ENCODE measurements around the gene MUCL1. TPM values are rescaled to one million over a fixed set of nuclear protein-coding genes. Genes with fewer than 3 reads are reported as not detected.
"Not testable (repeated sequence)": the region's sequence is repeated elsewhere in the genome, so short reads cannot be mapped to it uniquely, and the experiment has no call there.

Gene MUCL1
- total and polyA plus RNA-seq, 4 donors = not detected

- no peak for DNase-seq (ENCODE audit: low read depth in 4 of 6, low spot score in 6 of 6)
- H3K4me3 ChIP-seq (ENCODE audit: low read depth, low read length) = no peak overlapping the region
- H3K27me3 ChIP-seq (ENCODE audit: control insufficient read depth, insufficient read depth, low read length) = no peaks in the 10 kb centered on the region
- no CpG with 5 or more reads among the region's 1 CpG for WGBS (ENCODE audit: insufficient coverage)
- no peaks in the 10 kb centered on the region for H3K36me3 ChIP-seq (ENCODE audit: control insufficient read depth, insufficient read depth, low read length)
- H3K27ac ChIP-seq (ENCODE audit: low read depth, low read length) = no peak overlapping the region
- H3K4me1 ChIP-seq (ENCODE audit: control insufficient read depth, insufficient read depth, low read length) = no peaks in the 10 kb centered on the region
- no peaks in the 10 kb centered on the region for H3K9me3 ChIP-seq (ENCODE audit: control insufficient read depth, insufficient read depth, low read length)
These were observed 7.6 kb downstream of the MUCL1 start for GRCh38 chr12:54861927-54862326.

GRCh38 chr12:54863948-54864618 lies 9.8 kb downstream of the MUCL1 start:
- peak in 1 of 6 donors; percentile 74 for DNase-seq (ENCODE audit: low read depth in 4 of 6, low spot score in 6 of 6)
- Histone ChIP-seq H3K27ac (ENCODE audit: low read depth, low read length) (no peak overlapping the region), H3K4me3 (ENCODE audit: low read depth, low read length) (no peak overlapping the region), H3K9me3 (ENCODE audit: control insufficient read depth, insufficient read depth, low read length) (no peaks in the 10 kb centered on the region), H3K4me1 (ENCODE audit: control insufficient read depth, insufficient read depth, low read length) (no peaks in the 10 kb centered on the region), H3K27me3 (ENCODE audit: control insufficient read depth, insufficient read depth, low read length) (no peaks in the 10 kb centered on the region), H3K36me3 (ENCODE audit: control insufficient read depth, insufficient read depth, low read length) (no peaks in the 10 kb centered on the region)
- no CpG with 5 or more reads among the region's 1 CpG for WGBS (ENCODE audit: insufficient coverage)

DNA sequence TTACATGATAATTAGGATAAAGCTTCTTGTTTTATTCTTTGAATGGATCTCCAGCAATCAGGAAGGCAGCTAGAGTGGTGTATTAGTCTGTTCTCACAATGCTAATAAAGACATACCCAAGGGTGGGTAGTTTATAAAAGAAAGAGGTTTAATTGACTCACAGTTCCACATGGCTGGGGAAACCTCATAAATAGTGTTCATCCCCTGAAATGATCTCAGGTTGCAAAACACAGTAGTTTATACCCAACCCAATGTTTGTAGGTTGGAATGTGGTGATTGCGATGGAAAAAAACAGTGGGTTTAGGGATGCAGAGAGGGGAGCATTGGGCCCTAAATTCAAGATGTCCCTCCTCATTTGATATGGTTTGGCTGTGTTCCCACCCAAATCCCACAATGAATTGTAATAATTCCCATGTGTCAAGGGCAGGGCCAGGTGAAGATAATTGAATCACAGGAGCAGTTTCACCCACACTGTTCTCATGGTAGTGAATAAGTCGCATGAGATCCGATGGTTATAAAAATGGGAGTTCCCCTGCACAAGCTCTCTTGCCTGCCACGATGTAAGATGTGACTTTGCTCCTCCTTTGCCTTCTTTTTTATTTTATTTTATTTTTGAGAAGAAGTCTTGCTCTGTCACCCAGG lies 11.5 kb downstream of the MUCL1 start:
- H3K36me3 ChIP-seq (ENCODE audit: control insufficient read depth, insufficient read depth, low read length) = no peaks in the 10 kb centered on the region
- peak in 1 of 6 donors; percentile 4 for DNase-seq (ENCODE audit: low read depth in 4 of 6, low spot score in 6 of 6)
- H3K4me3 ChIP-seq (ENCODE audit: low read depth, low read length) = no peak overlapping the region
- no peaks in the 10 kb centered on the region for H3K9me3 ChIP-seq (ENCODE audit: control insufficient read depth, insufficient read depth, low read length)
- no peak overlapping the region for H3K27ac ChIP-seq (ENCODE audit: low read depth, low read length)
- 100% methylated on average over 1 of the region's 4 CpGs for WGBS (ENCODE audit: insufficient coverage)
- H3K4me1 ChIP-seq (ENCODE audit: control insufficient read depth, insufficient read depth, low read length) = no peaks in the 10 kb centered on the region
- no peaks in the 10 kb centered on the region for H3K27me3 ChIP-seq (ENCODE audit: control insufficient read depth, insufficient read depth, low read length)

DNA sequence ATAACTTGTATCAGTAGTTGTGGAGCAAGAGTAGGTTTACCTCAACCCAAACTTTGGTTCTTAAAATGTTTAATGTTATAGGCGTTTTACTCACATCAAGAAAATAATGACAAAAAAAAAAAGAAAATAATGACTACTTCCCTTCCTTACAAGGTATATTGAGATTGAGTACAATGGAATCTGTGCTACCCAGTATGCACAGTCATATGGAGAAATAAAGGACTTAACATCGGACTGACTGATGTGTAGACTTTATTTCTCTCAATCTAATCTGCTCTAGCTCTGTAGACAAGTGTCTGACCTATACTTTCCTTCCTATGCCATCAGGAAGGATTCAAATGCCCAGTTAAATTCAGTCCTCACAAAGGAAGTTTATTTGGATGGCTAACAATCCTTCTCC lies 14.4 kb downstream of the MUCL1 start:
- no CpG with 5 or more reads among the region's 2 CpGs for WGBS (ENCODE audit: insufficient coverage)
- no peaks in the 10 kb centered on the region for H3K9me3 ChIP-seq (ENCODE audit: control insufficient read depth, insufficient read depth, low read length)
- DNase-seq (ENCODE audit: low read depth in 4 of 6, low spot score in 6 of 6) = no peak

GRCh38 chr12:54870048-54870447 lies 15.7 kb downstream of the MUCL1 start:
- DNase-seq (ENCODE audit: low read depth in 4 of 6, low spot score in 6 of 6) = no peak
- no peaks in the 10 kb centered on the region for H3K9me3 ChIP-seq (ENCODE audit: control insufficient read depth, insufficient read depth, low read length)
- no peak overlapping the region for H3K4me3 ChIP-seq (ENCODE audit: low read depth, low read length)
- H3K4me1 ChIP-seq (ENCODE audit: control insufficient read depth, insufficient read depth, low read length) = no peaks in the 10 kb centered on the region
- no CpG with 5 or more reads among the region's 1 CpG for WGBS (ENCODE audit: insufficient coverage)
- H3K27ac ChIP-seq (ENCODE audit: low read depth, low read length) = no peak overlapping the region
- H3K36me3 ChIP-seq (ENCODE audit: control insufficient read depth, insufficient read depth, low read length) = no peaks in the 10 kb centered on the region
- no peaks in the 10 kb centered on the region for H3K27me3 ChIP-seq (ENCODE audit: control insufficient read depth, insufficient read depth, low read length)

More for the DNA sequence above, 14.4 kb downstream of the MUCL1 start:
- Histone ChIP-seq H3K27me3 (ENCODE audit: control insufficient read depth, insufficient read depth, low read length) (no peaks in the 10 kb centered on the region), H3K4me3 (ENCODE audit: low read depth, low read length) (no peak overlapping the region), H3K36me3 (ENCODE audit: control insufficient read depth, insufficient read depth, low read length) (no peaks in the 10 kb centered on the region), H3K4me1 (ENCODE audit: control insufficient read depth, insufficient read depth, low read length) (no peaks in the 10 kb centered on the region), H3K27ac (ENCODE audit: low read depth, low read length) (no peak overlapping the region)

- no peaks in the 10 kb centered on the region for H3K27me3 ChIP-seq (ENCODE audit: control insufficient read depth, insufficient read depth, low read length)
- H3K9me3 ChIP-seq (ENCODE audit: control insufficient read depth, insufficient read depth, low read length) = no peaks in the 10 kb centered on the region
- H3K27ac ChIP-seq (ENCODE audit: low read depth, low read length) = no peak overlapping the region
These were observed 16.3 kb downstream of the MUCL1 start for GRCh38 chr12:54870617-54871016.

GRCh38 chr12:54879150-54879549 lies 24.8 kb downstream of the MUCL1 start:
- 46% methylated on average over 3 of the region's 3 CpGs for WGBS (ENCODE audit: insufficient coverage)
- Histone ChIP-seq H3K27me3 (ENCODE audit: control insufficient read depth, insufficient read depth, low read length) (no peaks in the 10 kb centered on the region), H3K4me1 (ENCODE audit: control insufficient read depth, insufficient read depth, low read length) (no peaks in the 10 kb centered on the region), H3K4me3 (ENCODE audit: low read depth, low read length) (no peak overlapping the region), H3K9me3 (ENCODE audit: control insufficient read depth, insufficient read depth, low read length) (peaks cover 1% of the 10 kb centered on the region), H3K27ac (ENCODE audit: low read depth, low read length) (no peak overlapping the region), H3K36me3 (ENCODE audit: control insufficient read depth, insufficient read depth, low read length) (no peaks in the 10 kb centered on the region)
- DNase-seq (ENCODE audit: low read depth in 4 of 6, low spot score in 6 of 6) = no peak

More at GRCh38 chr12:54870617-54871016, 16.3 kb downstream of the MUCL1 start:
- no peak for DNase-seq (ENCODE audit: low read depth in 4 of 6, low spot score in 6 of 6)
- 100% methylated on average over 1 of the region's 5 CpGs for WGBS (ENCODE audit: insufficient coverage)
- H3K4me1 ChIP-seq (ENCODE audit: control insufficient read depth, insufficient read depth, low read length) = no peaks in the 10 kb centered on the region
- H3K36me3 ChIP-seq (ENCODE audit: control insufficient read depth, insufficient read depth, low read length) = no peaks in the 10 kb centered on the region
- no peak overlapping the region for H3K4me3 ChIP-seq (ENCODE audit: low read depth, low read length)

DNA sequence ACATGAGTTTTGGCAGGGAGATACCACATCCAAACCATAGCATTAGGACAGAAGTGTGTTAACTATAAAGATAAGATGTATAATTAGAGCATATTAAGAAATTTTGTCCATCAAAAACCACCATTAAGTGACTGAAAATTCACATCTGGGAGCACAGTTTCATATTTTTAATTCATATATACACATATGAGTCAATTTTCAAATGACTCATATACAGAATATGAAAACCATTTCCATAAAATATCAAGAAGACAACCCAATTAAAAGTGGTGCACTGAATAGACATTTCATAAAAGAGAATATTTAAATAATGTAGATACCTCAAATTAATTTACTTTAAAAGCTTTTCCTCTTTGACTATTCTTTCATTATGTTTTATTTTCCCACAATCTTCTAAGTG lies 25.3 kb downstream of the MUCL1 start:
- H3K36me3 ChIP-seq (ENCODE audit: control insufficient read depth, insufficient read depth, low read length) = no peaks in the 10 kb centered on the region
- no peak for DNase-seq (ENCODE audit: low read depth in 4 of 6, low spot score in 6 of 6)
- H3K4me3 ChIP-seq (ENCODE audit: low read depth, low read length) = no peak overlapping the region
- no peaks in the 10 kb centered on the region for H3K4me1 ChIP-seq (ENCODE audit: control insufficient read depth, insufficient read depth, low read length)
- peaks cover 1% of the 10 kb centered on the region for H3K9me3 ChIP-seq (ENCODE audit: control insufficient read depth, insufficient read depth, low read length)
- H3K27ac ChIP-seq (ENCODE audit: low read depth, low read length) = no peak overlapping the region
- H3K27me3 ChIP-seq (ENCODE audit: control insufficient read depth, insufficient read depth, low read length) = no peaks in the 10 kb centered on the region

- no peak for DNase-seq (ENCODE audit: low read depth in 4 of 6, low spot score in 6 of 6)
- H3K27me3 ChIP-seq (ENCODE audit: control insufficient read depth, insufficient read depth, low read length) = no peaks in the 10 kb centered on the region
- no peak overlapping the region for H3K27ac ChIP-seq (ENCODE audit: low read depth, low read length)
- no peaks in the 10 kb centered on the region for H3K36me3 ChIP-seq (ENCODE audit: control insufficient read depth, insufficient read depth, low read length)
- no peak overlapping the region for H3K4me3 ChIP-seq (ENCODE audit: low read depth, low read length)
- no CpG with 5 or more reads among the region's 2 CpGs for WGBS (ENCODE audit: insufficient coverage)
- no peaks in the 10 kb centered on the region for H3K9me3 ChIP-seq (ENCODE audit: control insufficient read depth, insufficient read depth, low read length)
- no peaks in the 10 kb centered on the region for H3K4me1 ChIP-seq (ENCODE audit: control insufficient read depth, insufficient read depth, low read length)
These were observed 27.8 kb downstream of the MUCL1 start for GRCh38 chr12:54882079-54882478.

- not testable (repeated sequence) for H3K27me3 ChIP-seq (ENCODE audit: control insufficient read depth, insufficient read depth, low read length); H3K27ac ChIP-seq (ENCODE audit: low read depth, low read length); H3K36me3 ChIP-seq (ENCODE audit: control insufficient read depth, insufficient read depth, low read length); H3K4me3 ChIP-seq (ENCODE audit: low read depth, low read length); H3K9me3 ChIP-seq (ENCODE audit: control insufficient read depth, insufficient read depth, low read length); H3K4me1 ChIP-seq (ENCODE audit: control insufficient read depth, insufficient read depth, low read length); DNase-seq (ENCODE audit: low read depth in 4 of 6, low spot score in 6 of 6)
- no CpG with 5 or more reads among the region's 1 CpG for WGBS (ENCODE audit: insufficient coverage)
These were observed 28.3 kb downstream of the MUCL1 start for GRCh38 chr12:54882597-54882996.
